Measurements from ENCODE around the gene LTF. TPM values are rescaled to one million over a fixed set of nuclear protein-coding genes. Genes with fewer than 3 reads are reported as not detected.

Gene LTF
- total RNA-seq, 1 donor: not detected

- no peak for DNase-seq (ENCODE audit: low read depth)
- TF ChIP-seq CTCF (IDR thresholded peaks at IDR 0.05; ENCODE audit: insufficient read depth, low read length): no peak
- H3K4me3 ChIP-seq (ENCODE audit: low read depth, low read length): no peak overlapping the region
Observed at GRCh38 chr3:46483825-46484224, 19.1 kb upstream of the LTF start.

GRCh38 chr3:46482632-46483350 is 18.1 kb upstream of the LTF start:
- no peak for TF ChIP-seq CTCF (IDR thresholded peaks at IDR 0.05; ENCODE audit: insufficient read depth, low read length)
- no peak overlapping the region for H3K4me3 ChIP-seq (ENCODE audit: low read depth, low read length)
- peak; percentile 99 for DNase-seq (ENCODE audit: low read depth)

- peak; percentile 68 for DNase-seq (ENCODE audit: low read depth)
- no peak overlapping the region for H3K4me3 ChIP-seq (ENCODE audit: low read depth, low read length)
- TF ChIP-seq CTCF (IDR thresholded peaks at IDR 0.05; ENCODE audit: insufficient read depth, low read length): no peak
Observed at GRCh38 chr3:46481636-46482035, 16.9 kb upstream of the LTF start.

- DNase-seq (ENCODE audit: low read depth): no peak
- H3K4me3 ChIP-seq (ENCODE audit: low read depth, low read length): no peak overlapping the region
- TF ChIP-seq CTCF (IDR thresholded peaks at IDR 0.05; ENCODE audit: insufficient read depth, low read length): no peak
Observed at GRCh38 chr3:46480491-46481195, 15.9 kb upstream of the LTF start.

- no peak for DNase-seq (ENCODE audit: low read depth)
- H3K4me3 ChIP-seq (ENCODE audit: low read depth, low read length): no peak overlapping the region
- no peak for TF ChIP-seq CTCF (IDR thresholded peaks at IDR 0.05; ENCODE audit: insufficient read depth, low read length)
Observed at GRCh38 chr3:46479696-46480095, 15.0 kb upstream of the LTF start.

GRCh38 chr3:46479021-46479420 is 14.3 kb upstream of the LTF start:
- DNase-seq (ENCODE audit: low read depth): no peak
- no peak for TF ChIP-seq CTCF (IDR thresholded peaks at IDR 0.05; ENCODE audit: insufficient read depth, low read length)
- no peak overlapping the region for H3K4me3 ChIP-seq (ENCODE audit: low read depth, low read length)
